HG03064 (cell line): ENCODE data around the gene QSOX2.

Source experiments
- ATAC-seq: cut with Tn5 transposase; IDR thresholded peaks from one replicate; pipeline ENCODE4 v1.9.1; 2021; ENCODE audit warnings: low read depth; ENCODE audit not compliant: unreplicated experiment

Gene QSOX2

DNA sequence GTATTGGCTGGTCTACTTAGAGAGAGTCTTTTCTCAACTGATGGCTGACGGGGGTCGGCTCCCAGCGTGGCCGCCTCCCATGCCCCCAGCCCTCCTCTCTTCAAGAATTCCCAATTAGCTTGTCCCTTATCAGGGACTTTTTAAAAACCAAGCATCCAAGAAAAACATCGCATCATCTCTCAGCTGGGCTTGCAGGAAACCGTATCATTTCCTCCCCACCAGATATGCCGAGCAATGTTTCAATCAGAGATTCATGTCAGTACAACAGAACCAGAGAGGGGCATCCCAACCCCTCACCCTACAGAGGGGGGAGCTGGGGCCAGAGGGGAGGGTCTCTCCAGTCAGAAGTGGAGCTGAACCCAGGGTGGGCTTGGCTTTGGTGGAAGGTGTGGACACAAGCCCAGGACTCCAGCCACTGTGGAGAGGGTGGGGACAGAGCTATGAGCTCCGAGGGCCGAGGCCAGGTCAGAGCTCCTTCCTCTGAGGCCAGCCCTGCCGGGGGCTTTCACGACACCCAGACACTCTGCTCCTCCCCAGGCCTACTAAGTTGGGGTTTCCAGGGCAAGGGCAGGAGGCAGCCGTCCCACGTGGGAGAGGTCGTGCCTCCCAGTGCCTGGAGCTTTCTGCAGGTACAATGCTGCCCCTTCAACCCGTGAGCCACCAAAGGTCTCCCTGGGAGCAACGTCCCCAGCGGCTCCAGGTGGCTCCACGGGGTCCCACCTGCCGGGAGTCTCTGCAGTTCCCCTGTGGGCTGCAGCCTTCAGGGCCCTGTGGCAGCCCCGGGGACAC is 87.9 kb downstream of the QSOX2 start:
- ATAC-seq: no peak
